Left ventricle myocardium inferior (tissue), 1 donor: ENCODE measurements around the gene GSTCD. TPM values are rescaled to one million over a fixed set of nuclear protein-coding genes. Genes with fewer than 3 reads are reported as not detected.
"Not testable (repeated sequence)": the region's sequence is repeated elsewhere in the genome, so short reads cannot be mapped to it uniquely, and the experiment has no call there.

ENCODE experiments used
- DNase-seq: peaks from one replicate; pipeline ENCODE4 v3.0.0-alpha.2; 2020
- H3K27ac ChIP-seq: fragments of 200-600 bp; replicated peaks from 2 replicates; pipeline ENCODE4 v1.8.0; 2021
- H3K27me3 ChIP-seq: fragments of 200-600 bp; 2 replicates; pipeline ENCODE4 v1.8.0; 2021; ENCODE audit warnings: low read depth
- H3K36me3 ChIP-seq: fragments of 200-600 bp; 2 replicates; pipeline ENCODE4 v1.8.0; 2021
- H3K4me1 ChIP-seq: fragments of 200-600 bp; 2 replicates; pipeline ENCODE4 v1.8.0; 2021
- H3K4me3 ChIP-seq: fragments of 200-600 bp; 2 replicates; pipeline ENCODE4 v1.8.0; 2021; ENCODE audit warnings: mild to moderate bottlenecking, moderate library complexity
- H3K9me3 ChIP-seq: fragments of 200-600 bp; replicated peaks from 2 replicates; pipeline ENCODE4 v1.8.0; 2021
- intact Hi-C: fragments of 100-400 bp; cut with micrococcal nuclease; formaldehyde crosslinking; loops from one replicate; pipeline ENCODE4 v1.11.0; 2022
- total RNA-seq: library from RNA; stranded (reverse); fragmentation: NEBNext Ultra II Directional; extraction: Animal tissue kit (Norgen Biotek cat#: 25700); gene quantifications from one replicate; pipeline ENCODE4 v1.2.1, GENCODE V29; 2021
- TF ChIP-seq, protein P1 (sequence below): fragments of 200-600 bp; IDR thresholded peaks from 2 replicates; pipeline ENCODE4 v1.8.0; 2021; ENCODE audit warnings: antibody characterized with exemption, mild to moderate bottlenecking, borderline replicate concordance
- donor health status: DM: no; HTN: yes; CAD: no; lungs with severe emphysema.

The GSTCD gene
- total RNA-seq, 1 donor from 2014 or later = 5.9 TPM

DNA sequence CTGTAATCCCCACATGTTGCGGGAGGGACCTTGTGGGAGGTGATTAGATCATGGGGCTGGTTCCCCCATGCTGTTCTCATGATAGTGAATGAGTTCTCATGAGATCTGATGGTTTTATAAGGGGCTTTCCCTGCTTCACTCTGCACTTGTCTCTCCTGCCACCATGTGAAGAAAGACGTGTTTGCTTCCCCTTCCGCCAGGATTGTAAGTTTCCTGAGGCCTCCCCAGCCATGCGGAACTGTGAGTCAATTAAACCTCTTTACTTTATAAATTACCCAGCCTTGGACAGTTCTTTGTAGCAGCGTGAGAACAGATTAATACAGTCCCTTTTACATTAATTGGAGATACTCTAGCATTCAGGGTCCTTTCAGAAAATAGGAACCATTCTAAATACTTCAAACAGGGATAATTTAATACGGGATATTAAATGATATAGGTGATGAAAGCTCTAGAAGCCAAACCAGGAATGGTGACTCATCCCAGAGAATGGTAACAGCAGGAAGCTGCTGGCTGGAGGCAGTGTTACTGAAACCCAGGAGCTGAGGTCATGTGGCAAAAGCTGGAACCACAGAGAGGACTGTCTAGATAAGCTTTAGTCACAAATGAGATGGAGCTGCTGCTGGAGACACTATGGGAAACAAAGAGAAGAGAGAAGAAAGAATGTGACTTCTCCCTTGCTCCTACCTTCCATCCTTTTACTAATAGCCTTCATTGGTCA lies 57.3 kb downstream of the GSTCD start:
- no peak for DNase-seq
- TF ChIP-seq, protein P1, sequence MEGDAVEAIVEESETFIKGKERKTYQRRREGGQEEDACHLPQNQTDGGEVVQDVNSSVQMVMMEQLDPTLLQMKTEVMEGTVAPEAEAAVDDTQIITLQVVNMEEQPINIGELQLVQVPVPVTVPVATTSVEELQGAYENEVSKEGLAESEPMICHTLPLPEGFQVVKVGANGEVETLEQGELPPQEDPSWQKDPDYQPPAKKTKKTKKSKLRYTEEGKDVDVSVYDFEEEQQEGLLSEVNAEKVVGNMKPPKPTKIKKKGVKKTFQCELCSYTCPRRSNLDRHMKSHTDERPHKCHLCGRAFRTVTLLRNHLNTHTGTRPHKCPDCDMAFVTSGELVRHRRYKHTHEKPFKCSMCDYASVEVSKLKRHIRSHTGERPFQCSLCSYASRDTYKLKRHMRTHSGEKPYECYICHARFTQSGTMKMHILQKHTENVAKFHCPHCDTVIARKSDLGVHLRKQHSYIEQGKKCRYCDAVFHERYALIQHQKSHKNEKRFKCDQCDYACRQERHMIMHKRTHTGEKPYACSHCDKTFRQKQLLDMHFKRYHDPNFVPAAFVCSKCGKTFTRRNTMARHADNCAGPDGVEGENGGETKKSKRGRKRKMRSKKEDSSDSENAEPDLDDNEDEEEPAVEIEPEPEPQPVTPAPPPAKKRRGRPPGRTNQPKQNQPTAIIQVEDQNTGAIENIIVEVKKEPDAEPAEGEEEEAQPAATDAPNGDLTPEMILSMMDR = no peak
- intact Hi-C loops = no loop called here
- Histone ChIP-seq H3K27ac (no peak overlapping the region), H3K36me3 (no peaks in the 10 kb centered on the region), H3K4me3 (no peak overlapping the region), H3K27me3 (no peaks in the 10 kb centered on the region), H3K9me3 (peaks cover 11% of the 10 kb centered on the region), H3K4me1 (peaks cover 10% of the 10 kb centered on the region)

- Histone ChIP-seq H3K36me3 (no peaks in the 10 kb centered on the region), H3K4me1 (peaks cover 10% of the 10 kb centered on the region), H3K4me3 (no peak overlapping the region), H3K27ac (no peak overlapping the region), H3K9me3 (peaks cover 27% of the 10 kb centered on the region), H3K27me3 (no peaks in the 10 kb centered on the region)
- no peak for DNase-seq
- intact Hi-C loops = no loop called here
- TF ChIP-seq, protein P1 = no peak
Observed at GRCh38 chr4:105767579-105767978, 59.0 kb downstream of the GSTCD start.

DNA sequence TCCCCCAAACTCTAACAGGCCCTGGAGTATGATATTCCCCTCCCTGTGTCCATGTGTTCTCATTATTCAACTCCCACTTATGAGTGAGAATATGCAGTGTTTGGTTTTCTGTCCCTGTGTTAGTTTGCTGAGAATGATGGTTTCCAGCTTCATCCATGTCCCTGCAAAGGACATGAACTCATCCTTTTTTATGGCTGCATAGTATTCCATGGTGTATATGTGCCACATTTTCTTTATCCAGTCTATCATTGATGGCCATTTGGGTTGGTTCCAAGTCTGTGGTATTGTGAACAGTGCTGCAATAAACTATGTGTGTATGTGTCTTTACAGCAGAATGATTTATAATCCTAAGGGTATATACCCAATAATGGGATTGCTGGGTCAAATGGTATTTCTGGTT lies 61.9 kb downstream of the GSTCD start:
- DNase-seq, H3K4me1 ChIP-seq, H3K36me3 ChIP-seq, intact Hi-C loops, H3K27me3 ChIP-seq, H3K27ac ChIP-seq, H3K4me3 ChIP-seq: not testable (repeated sequence)
- peaks cover 35% of the 10 kb centered on the region for H3K9me3 ChIP-seq

- DNase-seq, H3K36me3 ChIP-seq, H3K27me3 ChIP-seq, intact Hi-C loops, H3K4me1 ChIP-seq, H3K4me3 ChIP-seq, H3K27ac ChIP-seq: not testable (repeated sequence)
- H3K9me3 ChIP-seq = peaks cover 35% of the 10 kb centered on the region
Observed at GRCh38 chr4:105772065-105772464, 63.5 kb downstream of the GSTCD start.

- H3K4me1 ChIP-seq, H3K36me3 ChIP-seq, DNase-seq, H3K27ac ChIP-seq, H3K27me3 ChIP-seq, H3K4me3 ChIP-seq, intact Hi-C loops: not testable (repeated sequence)
- H3K9me3 ChIP-seq = peaks cover 24% of the 10 kb centered on the region
Observed at GRCh38 chr4:105775760-105776415, 67.3 kb downstream of the GSTCD start.

DNA sequence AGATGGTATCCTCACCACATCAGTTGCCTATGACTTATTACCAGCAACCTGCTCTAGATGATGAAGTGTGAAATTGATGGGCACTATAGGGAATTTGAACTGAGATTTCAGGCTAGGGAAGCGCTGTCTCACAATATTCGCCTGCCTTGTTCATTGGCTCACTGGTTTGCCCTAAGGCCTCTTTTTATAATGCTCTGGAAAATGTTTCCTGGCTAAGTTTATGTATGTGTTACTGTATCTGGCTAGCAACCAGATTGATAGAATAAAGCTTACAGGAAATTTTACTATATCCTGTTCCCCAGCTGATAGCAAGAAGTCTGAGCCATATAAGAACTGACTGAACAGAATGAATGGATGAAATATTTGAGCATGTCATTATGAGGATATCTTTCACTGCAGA lies 71.6 kb downstream of the GSTCD start:
- Histone ChIP-seq H3K4me3 (no peak overlapping the region), H3K9me3 (no peaks in the 10 kb centered on the region), H3K27me3 (no peaks in the 10 kb centered on the region), H3K4me1 (no peaks in the 10 kb centered on the region), H3K36me3 (no peaks in the 10 kb centered on the region), H3K27ac (no peak overlapping the region)
- no peak for DNase-seq
- intact Hi-C loops = no loop called here
- TF ChIP-seq, protein P1 = no peak

DNA sequence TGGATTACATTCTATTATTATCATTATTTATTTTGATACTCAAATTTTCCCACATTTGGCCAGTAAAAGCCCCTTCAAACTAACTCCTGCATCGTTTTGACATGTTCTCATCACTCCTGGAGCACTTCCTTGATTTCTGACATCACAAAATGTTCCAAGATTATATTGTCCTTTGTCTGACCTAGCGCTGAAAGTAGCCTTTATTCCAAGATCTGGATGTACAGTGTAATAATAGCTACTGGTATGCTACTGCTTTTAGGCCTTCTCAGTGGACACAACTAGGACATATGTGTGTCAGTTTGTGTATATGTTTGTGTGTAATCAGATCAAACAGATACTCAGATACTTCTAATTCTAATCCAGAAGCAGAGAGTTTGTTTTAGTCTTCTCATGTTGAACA lies 76.2 kb downstream of the GSTCD start:
- intact Hi-C loops = no loop called here
- Histone ChIP-seq H3K27ac (peak overlapping the region; percentile 17), H3K9me3 (no peaks in the 10 kb centered on the region)

More for the DNA sequence above, 76.2 kb downstream of the GSTCD start:
- no peak for DNase-seq
- Histone ChIP-seq H3K27me3 (no peaks in the 10 kb centered on the region), H3K4me1 (no peaks in the 10 kb centered on the region), H3K36me3 (no peaks in the 10 kb centered on the region), H3K4me3 (no peak overlapping the region)
- TF ChIP-seq, protein P1 = no peak
